ENCODE measurements around the gene SPATA9. TPM values are rescaled to one million over a fixed set of nuclear protein-coding genes. Genes with fewer than 3 reads are reported as not detected.
A peak's percentile ranks its signal among the peaks of the same experiment; 100 is the strongest.
"Not testable (repeated sequence)": the region's sequence is repeated elsewhere in the genome, so short reads cannot be mapped to it uniquely, and the experiment has no call there.

SPATA9 gene
- total RNA-seq, 2 donors from 2014 or later: 0.70 to 2.0 TPM

DNA sequence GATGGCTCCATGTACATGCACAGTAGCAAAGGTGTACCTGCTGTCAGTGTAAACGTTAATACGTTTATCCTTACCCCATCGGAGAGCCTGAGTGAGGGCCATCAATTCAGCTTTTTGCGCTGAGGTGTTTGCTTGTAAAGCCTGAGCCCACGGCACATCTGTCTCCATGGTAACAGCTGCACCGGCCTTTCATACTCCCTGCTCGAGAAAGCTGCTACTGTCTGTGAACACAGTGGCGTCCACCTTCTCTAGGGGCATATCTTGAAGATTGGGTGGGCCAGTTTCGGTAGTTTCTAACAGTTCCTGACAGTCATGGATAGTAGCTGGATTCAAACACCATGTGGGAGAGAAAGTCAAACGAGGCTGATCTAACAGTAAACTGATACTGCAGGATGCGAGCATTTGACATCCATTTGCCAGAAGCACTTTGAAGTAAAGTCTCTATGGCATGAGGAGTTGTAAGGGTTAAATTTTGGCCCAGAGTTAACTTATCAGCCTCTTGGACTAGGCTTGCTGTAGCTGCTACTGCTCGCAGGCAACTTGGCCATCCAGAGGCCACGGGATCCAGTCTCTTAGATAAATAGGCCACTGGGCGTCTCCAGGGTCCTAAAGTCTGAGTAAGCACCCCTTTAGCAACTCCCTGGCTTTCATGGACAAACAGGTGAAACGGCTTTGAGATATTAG is 27.3 kb upstream of the SPATA9 start:
- no peaks in the 10 kb centered on the region for H3K27me3 Mint-ChIP-seq (ENCODE audit: insufficient read depth)
- no peaks in the 10 kb centered on the region for H3K27me3 ChIP-seq (ENCODE audit: control insufficient read depth, insufficient read depth, low read length, poor library complexity, severe bottlenecking)

DNA sequence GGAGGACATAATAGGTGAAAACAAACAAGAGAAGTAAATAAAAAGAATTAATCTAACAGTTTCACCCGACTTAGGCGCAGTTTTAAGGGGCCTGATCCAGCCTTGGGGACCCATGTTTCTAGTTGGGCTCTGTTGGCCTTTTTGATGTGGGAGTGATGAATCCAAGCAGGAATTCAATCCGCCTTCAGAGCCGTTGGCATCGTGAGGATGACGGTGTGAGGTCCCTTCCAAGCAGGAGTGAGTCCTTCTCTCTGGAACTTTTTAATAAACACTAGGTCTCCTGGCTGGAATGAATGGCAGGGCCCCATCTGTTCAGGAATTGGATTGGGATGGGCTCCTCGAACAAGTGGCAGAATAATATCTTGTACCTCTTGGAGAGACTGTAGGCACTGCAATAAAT is 26.1 kb upstream of the SPATA9 start:
- TF ChIP-seq, protein P1, sequence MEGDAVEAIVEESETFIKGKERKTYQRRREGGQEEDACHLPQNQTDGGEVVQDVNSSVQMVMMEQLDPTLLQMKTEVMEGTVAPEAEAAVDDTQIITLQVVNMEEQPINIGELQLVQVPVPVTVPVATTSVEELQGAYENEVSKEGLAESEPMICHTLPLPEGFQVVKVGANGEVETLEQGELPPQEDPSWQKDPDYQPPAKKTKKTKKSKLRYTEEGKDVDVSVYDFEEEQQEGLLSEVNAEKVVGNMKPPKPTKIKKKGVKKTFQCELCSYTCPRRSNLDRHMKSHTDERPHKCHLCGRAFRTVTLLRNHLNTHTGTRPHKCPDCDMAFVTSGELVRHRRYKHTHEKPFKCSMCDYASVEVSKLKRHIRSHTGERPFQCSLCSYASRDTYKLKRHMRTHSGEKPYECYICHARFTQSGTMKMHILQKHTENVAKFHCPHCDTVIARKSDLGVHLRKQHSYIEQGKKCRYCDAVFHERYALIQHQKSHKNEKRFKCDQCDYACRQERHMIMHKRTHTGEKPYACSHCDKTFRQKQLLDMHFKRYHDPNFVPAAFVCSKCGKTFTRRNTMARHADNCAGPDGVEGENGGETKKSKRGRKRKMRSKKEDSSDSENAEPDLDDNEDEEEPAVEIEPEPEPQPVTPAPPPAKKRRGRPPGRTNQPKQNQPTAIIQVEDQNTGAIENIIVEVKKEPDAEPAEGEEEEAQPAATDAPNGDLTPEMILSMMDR (conservative IDR thresholded peaks at IDR 0.05): no peak
- Histone ChIP-seq H3K27ac (ENCODE audit: low read depth, low read length) (no peak overlapping the region), H3K36me3 (ENCODE audit: control insufficient read depth, insufficient read depth, low read length) (peaks cover 25% of the 10 kb centered on the region), H3K9me3 (ENCODE audit: control insufficient read depth, low read length) (peaks cover 22% of the 10 kb centered on the region), H3K4me3 (ENCODE audit: low read length) (peak overlapping the region; percentile 68), H3K9ac (ENCODE audit: extremely low read depth, low read length, poor library complexity, severe bottlenecking) (no peak overlapping the region), H3K4me1 (ENCODE audit: control insufficient read depth, insufficient read depth, low read length) (peaks cover 5% of the 10 kb centered on the region), H3K27me3 (ENCODE audit: control insufficient read depth, insufficient read depth, low read length, poor library complexity, severe bottlenecking) (no peaks in the 10 kb centered on the region)
- WGBS, 2 experiments (ENCODE audit: insufficient coverage in 1 of 2, insufficient read length in 1 of 2): 93 to 96% methylated on average over 5 to 7 of the region's 7 CpGs
- no peak for DNase-seq
- Mint-ChIP-seq H3K4me1 (peaks cover 59% of the 10 kb centered on the region), H3K27me3 (ENCODE audit: insufficient read depth) (no peaks in the 10 kb centered on the region), H3K9me3 (peaks cover 16% of the 10 kb centered on the region), H3K36me3 (ENCODE audit: low read depth) (peaks cover 18% of the 10 kb centered on the region), H3K4me3 (peak overlapping the region; percentile 3), H3K27ac (peak overlapping the region; percentile 95)

More for the DNA sequence above, 27.3 kb upstream of the SPATA9 start:
- TF ChIP-seq, protein P1 (conservative IDR thresholded peaks at IDR 0.05): no peak
- Histone ChIP-seq H3K36me3 (ENCODE audit: control insufficient read depth, insufficient read depth, low read length) (peaks cover 35% of the 10 kb centered on the region), H3K9me3 (ENCODE audit: control insufficient read depth, low read length) (peaks cover 22% of the 10 kb centered on the region), H3K27ac (ENCODE audit: low read depth, low read length) (no peak overlapping the region), H3K4me1 (ENCODE audit: control insufficient read depth, insufficient read depth, low read length) (peaks cover 5% of the 10 kb centered on the region), H3K4me3 (ENCODE audit: low read length) (peak overlapping the region; percentile 68), H3K9ac (ENCODE audit: extremely low read depth, low read length, poor library complexity, severe bottlenecking) (peak overlapping the region; percentile 70)
- peak overlapping the region; percentile 98 for H3K27ac Mint-ChIP-seq
- DNase-seq: peak; percentile 92
- H3K36me3 Mint-ChIP-seq (ENCODE audit: low read depth): peaks cover 24% of the 10 kb centered on the region
- H3K4me1 Mint-ChIP-seq: peaks cover 63% of the 10 kb centered on the region
- H3K9me3 Mint-ChIP-seq: peaks cover 20% of the 10 kb centered on the region
- 58 to 78% methylated on average over 11 to 15 of the region's 15 CpGs for WGBS, 2 experiments (ENCODE audit: insufficient coverage in 1 of 2, insufficient read length in 1 of 2)
- H3K4me3 Mint-ChIP-seq: peak overlapping the region; percentile 63

DNA sequence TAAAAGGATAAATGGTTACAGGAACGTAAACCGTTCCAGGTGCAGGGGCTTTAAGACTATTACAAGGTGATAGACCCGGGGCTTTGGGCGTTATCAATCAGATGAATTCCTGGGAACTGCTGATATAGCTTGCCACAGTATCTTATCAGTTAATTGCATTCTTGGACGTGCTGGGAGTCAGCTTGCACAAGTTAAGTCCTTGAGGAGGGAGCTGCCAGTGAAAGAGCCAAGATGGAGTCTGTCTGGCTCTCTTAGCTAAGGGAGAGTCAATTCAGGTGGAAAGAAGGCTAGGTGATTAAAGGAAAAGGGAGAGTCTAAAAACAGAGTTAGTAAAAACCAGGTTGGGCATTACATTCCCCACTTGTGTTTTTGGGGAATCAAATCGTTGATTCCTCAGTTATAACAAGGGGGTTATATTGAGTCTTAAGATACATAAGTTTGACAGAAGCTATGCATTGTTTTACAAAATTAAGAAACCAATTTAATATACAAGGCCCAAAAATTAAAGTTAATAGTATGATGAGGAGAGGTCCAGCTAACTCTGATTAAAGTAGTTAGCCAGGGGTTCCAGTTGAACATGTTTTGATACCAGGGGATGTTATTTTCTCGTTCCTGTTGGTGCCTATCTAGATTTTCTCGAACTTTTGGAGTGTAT is 24.9 kb upstream of the SPATA9 start:
- not testable (repeated sequence) for H3K27me3 Mint-ChIP-seq (ENCODE audit: insufficient read depth); H3K27ac ChIP-seq (ENCODE audit: low read depth, low read length); H3K9me3 Mint-ChIP-seq; H3K4me1 ChIP-seq (ENCODE audit: control insufficient read depth, insufficient read depth, low read length); H3K27me3 ChIP-seq (ENCODE audit: control insufficient read depth, insufficient read depth, low read length, poor library complexity, severe bottlenecking)
- peaks cover 19% of the 10 kb centered on the region for H3K9me3 ChIP-seq (ENCODE audit: control insufficient read depth, low read length)
- H3K36me3 ChIP-seq (ENCODE audit: control insufficient read depth, insufficient read depth, low read length): peaks cover 25% of the 10 kb centered on the region
- peak; percentile 61 for DNase-seq
- H3K9ac ChIP-seq (ENCODE audit: extremely low read depth, low read length, poor library complexity, severe bottlenecking): peak overlapping the region; percentile 92
- WGBS, 2 experiments (ENCODE audit: insufficient coverage in 1 of 2, insufficient read length in 1 of 2): 34 to 39% methylated on average over 5 to 8 of the region's 8 CpGs
- peak overlapping the region; percentile 82 for H3K4me3 ChIP-seq (ENCODE audit: low read length)
- H3K4me3 Mint-ChIP-seq: peak overlapping the region; percentile 50
- H3K4me1 Mint-ChIP-seq: peaks cover 53% of the 10 kb centered on the region
- peak overlapping the region; percentile 95 for H3K27ac Mint-ChIP-seq
- H3K36me3 Mint-ChIP-seq (ENCODE audit: low read depth): peaks cover 11% of the 10 kb centered on the region

Data from endodermal cell (in vitro differentiated cells).